Spleen (tissue), 11 donors: ENCODE results near the gene COG6. TPM values are rescaled to one million over a fixed set of nuclear protein-coding genes. Genes with fewer than 3 reads are reported as not detected.

Experiments
- DNase-seq: peaks from one replicate; pipeline ENCODE4 v3.0.0-alpha.2; 2020
- H3K27ac ChIP-seq, 8 donors: fragments of 200-600 bp; sonication (generic) in 7 of 8; 1 replicate in 4 of 8; 2 replicates in 4 of 8; pipeline versions ENCODE4 v1.5.0 to v1.8.0; 2016 to 2021; ENCODE audit warnings: inconsistent platforms in 4 of 8, mild to moderate bottlenecking in 4 of 8, moderate library complexity in 1 of 8
- H3K27me3 ChIP-seq, 7 donors: fragments of 200-600 bp; sonication (generic) in 6 of 7; replicated peaks in 1 of 7; 1 replicate in 4 of 7; 2 replicates in 3 of 7; pipeline versions ENCODE4 v1.5.0 to v1.8.0; 2016 to 2021; ENCODE audit warnings: inconsistent platforms in 3 of 7, mild to moderate bottlenecking in 1 of 7
- H3K36me3 ChIP-seq, 6 donors: fragments of 200-600 bp; sonication (generic) in 5 of 6; 1 replicate in 4 of 6; 2 replicates in 2 of 6; pipeline versions ENCODE4 v1.5.0 to v1.8.0; 2016 to 2021; ENCODE audit warnings: inconsistent platforms in 2 of 6
- H3K4me1 ChIP-seq, 6 donors: fragments of 200-600 bp; sonication (generic) in 5 of 6; 1 replicate in 3 of 6; 2 replicates in 3 of 6; pipeline versions ENCODE4 v1.5.0 to v1.8.0; 2016 to 2021; ENCODE audit warnings: inconsistent platforms in 3 of 6
- H3K4me3 ChIP-seq, 8 donors: fragments of 200-600 bp; sonication (generic) in 7 of 8; 1 replicate in 4 of 8; 2 replicates in 4 of 8; pipeline versions ENCODE4 v1.5.0 to v1.8.0; 2016 to 2021; ENCODE audit warnings: inconsistent platforms in 4 of 8, mild to moderate bottlenecking in 4 of 8, moderate library complexity in 2 of 8
- H3K9me3 ChIP-seq, 8 donors: fragments of 200-600 bp; sonication (generic) in 7 of 8; 1 replicate in 4 of 8; 2 replicates in 4 of 8; pipeline versions ENCODE4 v1.5.0 to v1.8.0; 2016 to 2021; ENCODE audit warnings: inconsistent platforms in 4 of 8
- CTCF ChIP-seq, 11 experiments: fragments of 200-600 bp in 7 of 11; fragments of 450-650 bp in 4 of 11; sonication (generic) in 4 of 11; IDR thresholded peaks in 8 of 11; conservative IDR thresholded peaks in 3 of 11; 1 replicate in 7 of 11; 2 replicates in 4 of 11; pipeline versions ENCODE4 v1.4.0 to v1.8.0; 2016 to 2021; ENCODE audit warnings: antibody characterized with exemption in 11 of 11, inconsistent platforms in 4 of 11, mild to moderate bottlenecking in 1 of 11
- POLR2A ChIP-seq, 3 donors: fragments of 450-650 bp; IDR thresholded peaks; one replicate each; pipeline ENCODE4 v1.5.1; 2017; ENCODE audit warnings: antibody characterized with exemption in 3 of 3, mild to moderate bottlenecking in 1 of 3
- POLR2AphosphoS5 ChIP-seq, 3 donors: sonication (generic); formaldehyde crosslinking; IDR thresholded peaks; one replicate each; pipeline ENCODE4 v1.5.1; 2017; ENCODE audit warnings: antibody characterized with exemption in 3 of 3
- WGBS, 5 donors: extraction: QIAGEN DNeasy Blood & Tissue Kit in 3 of 5; methylation state at CpG; one replicate each; pipeline versions ENCODE4 v1.1.5 to v1.1.7; 2013 to 2018; 5-methylcytosine and 5-hydroxymethylcytosine counted together
- intact Hi-C: fragments of 100-400 bp; cut with DNase I; formaldehyde crosslinking; loops from one replicate; pipeline ENCODE4 v1.15.0; 2023; ENCODE audit warnings: low total_unique reads
- polyA plus RNA-seq, 3 donors: library from polyadenylated mRNA; stranded (reverse); fragments of 200-250 nt; gene quantifications; one replicate each; pipeline ENCODE4 v1.2.1, GENCODE V29; 2013
- total RNA-seq, 7 donors: library from RNA; depleted of rRNA in 3 of 7; stranded (reverse); fragments of >200 nt in 3 of 7; fragmentation: NEBNext Ultra II Directional in 4 of 7; extraction: Animal tissue kit (Norgen Biotek cat#: 25700) in 4 of 7; gene quantifications; one replicate each; pipeline versions ENCODE4 v1.1.0 to v1.2.1, GENCODE V29; 2016 to 2021
- donor health status: healthy with polysubstance abuse.
- donor health status: DM: no; HTN: no; CAD: no; lungs with moderate emphysema.
- donor health status: DM: no; HTN: no; CAD: no.
- donor health status: Bipolar disorder and iron deficiency.
- donor health status: healthy.
- donor health status: DM: no; HTN: no; CAD: no.
- donor health status: DM: yes; HTN: yes; CAD: no.

Gene COG6
- total and polyA plus RNA-seq, 10 donors: 5.7 to 41.9 (median 23.8) TPM

GRCh38 chr13:39631307-39631706 is 24.2 kb upstream of the COG6 start:
- H3K9me3 ChIP-seq: peaks cover 0 to 26% (median 20%) of the 10 kb centered on the region in 8 donors
- TF ChIP-seq POLR2AphosphoS5 (IDR thresholded peaks at IDR 0.05) (no peak), POLR2A (IDR thresholded peaks at IDR 0.05) (no peak), CTCF (IDR thresholded peaks at IDR 0.05 in 8 of 11, conservative IDR thresholded peaks at IDR 0.05 in 3 of 11) (no peak)
- no peak overlapping the region for H3K4me3 ChIP-seq
- H3K4me1 ChIP-seq: no peaks in the 10 kb centered on the region
- H3K27me3 ChIP-seq: no peaks in the 10 kb centered on the region
- 78 to 90% (median 84%) methylated on average over 1 of the region's 1 CpG for WGBS, 5 donors
- intact Hi-C loops: no loop called here
- no peak for DNase-seq
- H3K27ac ChIP-seq: no peak overlapping the region
- H3K36me3 ChIP-seq: no peaks in the 10 kb centered on the region

GRCh38 chr13:39632994-39633393 is 22.5 kb upstream of the COG6 start:
- TF ChIP-seq POLR2AphosphoS5 (IDR thresholded peaks at IDR 0.05): no peak
- no peak for TF ChIP-seq CTCF (IDR thresholded peaks at IDR 0.05 in 8 of 11, conservative IDR thresholded peaks at IDR 0.05 in 3 of 11)
- TF ChIP-seq POLR2A (IDR thresholded peaks at IDR 0.05): no peak
- Histone ChIP-seq H3K4me1 (no peaks in the 10 kb centered on the region), H3K9me3 (peaks cover 0 to 31% (median 23%) of the 10 kb centered on the region in 8 donors), H3K27me3 (peaks cover 0 to 5% (median 0%) of the 10 kb centered on the region in 7 donors), H3K4me3 (no peak overlapping the region), H3K27ac (no peak overlapping the region), H3K36me3 (no peaks in the 10 kb centered on the region)
- intact Hi-C loops: no loop called here
- no peak for DNase-seq

GRCh38 chr13:39635564-39635963 is 19.9 kb upstream of the COG6 start:
- 89 to 100% (median 92%) methylated on average over 1 of the region's 1 CpG for WGBS, 5 donors
- TF ChIP-seq POLR2AphosphoS5 (IDR thresholded peaks at IDR 0.05): no peak
- TF ChIP-seq POLR2A (IDR thresholded peaks at IDR 0.05): no peak
- TF ChIP-seq CTCF (IDR thresholded peaks at IDR 0.05 in 8 of 11, conservative IDR thresholded peaks at IDR 0.05 in 3 of 11): no peak

GRCh38 chr13:39637890-39638289 is 17.6 kb upstream of the COG6 start:
- TF ChIP-seq POLR2AphosphoS5 (IDR thresholded peaks at IDR 0.05) (no peak), POLR2A (IDR thresholded peaks at IDR 0.05) (no peak), CTCF (IDR thresholded peaks at IDR 0.05 in 8 of 11, conservative IDR thresholded peaks at IDR 0.05 in 3 of 11) (no peak)
- H3K9me3 ChIP-seq: peaks cover 0 to 9% (median 2%) of the 10 kb centered on the region in 8 donors
- intact Hi-C loops: no loop called here
- H3K4me3 ChIP-seq: no peak overlapping the region
- WGBS, 5 donors: 70 to 96% (median 91%) methylated on average over 3 of the region's 3 CpGs
- no peaks in the 10 kb centered on the region for H3K36me3 ChIP-seq
- H3K4me1 ChIP-seq: no peaks in the 10 kb centered on the region
- DNase-seq: no peak
- H3K27me3 ChIP-seq: peaks cover 0 to 5% (median 0%) of the 10 kb centered on the region in 7 donors
- no peak overlapping the region for H3K27ac ChIP-seq

More at GRCh38 chr13:39635564-39635963, 19.9 kb upstream of the COG6 start:
- peaks cover 0 to 5% (median 0%) of the 10 kb centered on the region in 7 donors for H3K27me3 ChIP-seq
- H3K4me1 ChIP-seq: no peaks in the 10 kb centered on the region
- peaks cover 0 to 29% (median 23%) of the 10 kb centered on the region in 8 donors for H3K9me3 ChIP-seq
- intact Hi-C loops: no loop called here
- no peak overlapping the region for H3K4me3 ChIP-seq
- no peak overlapping the region for H3K27ac ChIP-seq
- DNase-seq: no peak
- no peaks in the 10 kb centered on the region for H3K36me3 ChIP-seq
